H1 (cell line): Measurements from ENCODE around the gene TPSB2. TPM values are rescaled to one million over a fixed set of nuclear protein-coding genes. Genes with fewer than 3 reads are reported as not detected.
A peak's percentile ranks its signal among the peaks of the same experiment; 100 is the strongest.

Source experiments
- CTCF ChIA-PET: fragments of 300-600 bp; sonication (Branson Sonifier 250); formaldehyde crosslinking; loops from one replicate; lab custom pipeline; 2021; ENCODE audit not compliant: partially characterized antibody; lab: Charles Lee
- POLR2A ChIA-PET: fragments of 300-600 bp; sonication (Branson Sonifier 250); formaldehyde crosslinking; loops from one replicate; lab custom pipeline; 2021; ENCODE audit warnings: inconsistent platforms; ENCODE audit not compliant: partially characterized antibody; lab: Charles Lee
- DNase-seq, 2 experiments: peaks; one replicate each; pipeline versions ENCODE4 v3.0.0 to v3.0.0-alpha.2; 2010 to 2022; ENCODE audit warnings: low spot score in 2 of 2, low read depth in 1 of 2, mixed read lengths in 1 of 2
- FAIRE-seq: peaks from 2 replicates; lab custom pipeline; 2011; peaks lifted over from hg19 to GRCh38; lab: Jason Lieb, UNC
- H2AFZ ChIP-seq: 2 replicates; pipeline ENCODE4 v1.8.1; 2012; ENCODE audit warnings: low read length, inconsistent platforms
- H2AK5ac ChIP-seq: 2 replicates; pipeline ENCODE4 v1.6.1; 2013; ENCODE audit warnings: low read depth, low read length
- H2BK120ac ChIP-seq: replicated peaks from 2 replicates; pipeline ENCODE3; 2013; ENCODE audit warnings: low read depth, low read length, inconsistent platforms
- H2BK12ac ChIP-seq: 2 replicates; pipeline ENCODE4 v1.6.1; 2013; ENCODE audit warnings: low read depth, low read length
- H2BK15ac ChIP-seq: 2 replicates; pipeline ENCODE4 v1.6.1; 2013; ENCODE audit warnings: low read length
- H2BK20ac ChIP-seq: 2 replicates; pipeline ENCODE4 v1.6.1; 2013; ENCODE audit warnings: low read length
- H2BK5ac ChIP-seq: 2 replicates; pipeline ENCODE4 v1.6.1; 2013; ENCODE audit warnings: low read depth, low read length
- H3K14ac ChIP-seq: 2 replicates; pipeline ENCODE4 v1.6.1; 2013; ENCODE audit warnings: inconsistent platforms; ENCODE audit not compliant: insufficient read length
- H3K18ac ChIP-seq: 2 replicates; pipeline ENCODE4 v1.6.1; 2013; ENCODE audit warnings: low read length; ENCODE audit errors: extremely low read depth
- H3K23ac ChIP-seq: 2 replicates; pipeline ENCODE4 v1.6.1; 2013; ENCODE audit warnings: inconsistent platforms; ENCODE audit not compliant: insufficient read length
- H3K23me2 ChIP-seq: 2 replicates; pipeline ENCODE4 v1.6.1; 2013; ENCODE audit warnings: low read depth, low read length
- H3K27ac ChIP-seq: 2 replicates; pipeline ENCODE4 v1.6.1; 2011; ENCODE audit warnings: low read depth, low read length, inconsistent platforms
- H3K27me3 ChIP-seq, 4 experiments: replicated peaks in 1 of 4; 1 replicate in 1 of 4; 2 replicates in 3 of 4; pipeline versions ENCODE4 v1.6.1 to v1.8.1; 2011 to 2013; ENCODE audit warnings: low read length in 3 of 4, mild to moderate bottlenecking in 3 of 4, inconsistent platforms in 2 of 4, mixed read lengths in 2 of 4, moderate library complexity in 1 of 4; ENCODE audit not compliant: control insufficient read depth in 3 of 4, insufficient read depth in 3 of 4; ENCODE audit errors: extremely low read depth in 1 of 4
- H3K36me3 ChIP-seq, 4 experiments: 2 replicates each; pipeline versions ENCODE4 v1.6.1 to v1.8.1; 2011 to 2013; ENCODE audit warnings: mild to moderate bottlenecking in 4 of 4, low read length in 3 of 4, moderate library complexity in 2 of 4, control low read depth in 1 of 4, inconsistent platforms in 1 of 4; ENCODE audit not compliant: insufficient read depth in 4 of 4, control insufficient read depth in 2 of 4
- H3K4ac ChIP-seq: replicated peaks from 2 replicates; pipeline ENCODE3; 2013; ENCODE audit warnings: low read length, low read depth, mixed read lengths, inconsistent platforms; ENCODE audit not compliant: insufficient read length
- H3K4me1 ChIP-seq, 4 experiments: replicated peaks in 1 of 4; 1 replicate in 1 of 4; 2 replicates in 3 of 4; pipeline versions ENCODE4 v1.6.1 to v1.8.1; 2011 to 2013; ENCODE audit warnings: low read length in 3 of 4, inconsistent platforms in 2 of 4, mixed read lengths in 1 of 4; ENCODE audit not compliant: insufficient read depth in 4 of 4, control insufficient read depth in 3 of 4
- H3K4me2 ChIP-seq, 2 experiments: 2 replicates each; pipeline versions ENCODE4 v1.6.1 to v1.8.1; 2011 to 2013; ENCODE audit warnings: low read depth in 2 of 2, low read length in 2 of 2, control low read depth in 1 of 2, inconsistent platforms in 1 of 2, mild to moderate bottlenecking in 1 of 2; ENCODE audit not compliant: insufficient read depth in 1 of 2
- H3K4me3 ChIP-seq, 4 experiments: fragments of 200-600, 300-600 bp in 1 of 4; sonication (generic), shearing (Covaris generic), sonication (Bioruptor Twin) in 1 of 4; 2 replicates each; pipeline versions ENCODE4 v1.5.1 to v1.8.1; 2011 to 2016; ENCODE audit warnings: low read length in 4 of 4, low read depth in 3 of 4, control low read depth in 2 of 4, inconsistent platforms in 2 of 4, mild to moderate bottlenecking in 2 of 4, mixed read lengths in 1 of 4, moderate library complexity in 1 of 4; ENCODE audit not compliant: insufficient read depth in 2 of 4; ENCODE audit errors: extremely low read depth in 1 of 4
- H3K56ac ChIP-seq: replicated peaks from 2 replicates; pipeline ENCODE3; 2013; ENCODE audit warnings: low read depth, mild to moderate bottlenecking, mixed read lengths, low read length, inconsistent platforms; ENCODE audit not compliant: insufficient read length
- H3K79me1 ChIP-seq: 2 replicates; pipeline ENCODE4 v1.6.1; 2013; ENCODE audit warnings: low read depth, low read length, control low read depth
- H3K79me2 ChIP-seq, 2 experiments: 2 replicates each; pipeline versions ENCODE4 v1.6.1 to v1.8.1; 2012 to 2013; ENCODE audit warnings: low read length in 2 of 2, mild to moderate bottlenecking in 2 of 2, inconsistent platforms in 1 of 2; ENCODE audit not compliant: insufficient read depth in 2 of 2, control insufficient read depth in 1 of 2
- H3K9ac ChIP-seq, 4 experiments: replicated peaks in 1 of 4; 1 replicate in 1 of 4; 2 replicates in 3 of 4; pipeline versions ENCODE4 v1.6.1 to v1.8.1; 2011 to 2013; ENCODE audit warnings: low read depth in 3 of 4, low read length in 3 of 4, control low read depth in 2 of 4, mild to moderate bottlenecking in 2 of 4, moderate library complexity in 2 of 4, inconsistent platforms in 1 of 4; ENCODE audit errors: extremely low read depth in 1 of 4
- H3K9me3 ChIP-seq, 2 experiments: 2 replicates each; pipeline versions ENCODE4 v1.6.1 to v1.8.1; 2012 to 2013; ENCODE audit warnings: mild to moderate bottlenecking in 2 of 2, moderate library complexity in 2 of 2, control low read depth in 1 of 2, inconsistent platforms in 1 of 2, low read depth in 1 of 2, low read length in 1 of 2, mixed read lengths in 1 of 2; ENCODE audit not compliant: insufficient read depth in 2 of 2
- H4K20me1 ChIP-seq, 2 experiments: replicated peaks in 1 of 2; 2 replicates each; pipeline versions ENCODE3 to v1.8.1; 2011 to 2013; ENCODE audit warnings: inconsistent platforms in 2 of 2, low read length in 2 of 2, mild to moderate bottlenecking in 1 of 2; ENCODE audit not compliant: insufficient read depth in 2 of 2, control insufficient read depth in 1 of 2
- H4K5ac ChIP-seq: 2 replicates; pipeline ENCODE4 v1.6.1; 2013; ENCODE audit warnings: low read length, low read depth, mixed read lengths, inconsistent platforms; ENCODE audit not compliant: insufficient read length
- H4K8ac ChIP-seq: 2 replicates; pipeline ENCODE4 v1.8.0; 2013; ENCODE audit warnings: mild to moderate bottlenecking, moderate library complexity, low read length, inconsistent platforms; ENCODE audit not compliant: insufficient read depth; ENCODE audit errors: extremely low read depth
- H4K91ac ChIP-seq: replicated peaks from 2 replicates; pipeline ENCODE3; 2013; ENCODE audit warnings: low read length, mixed read lengths, inconsistent platforms; ENCODE audit not compliant: insufficient read length
- GABPA ChIP-seq: IDR thresholded peaks from 2 replicates; pipeline ENCODE4 v1.6.1; 2011; ENCODE audit warnings: mild to moderate bottlenecking, low read length, moderate library complexity, borderline replicate concordance; ENCODE audit not compliant: insufficient read depth
- MAX ChIP-seq: IDR thresholded peaks from 2 replicates; pipeline ENCODE4 v1.6.1; 2012; ENCODE audit warnings: inconsistent platforms
- POU5F1 ChIP-seq: IDR thresholded peaks from 2 replicates; pipeline ENCODE4 v1.6.1; 2011; ENCODE audit warnings: low read depth, mild to moderate bottlenecking, low read length, moderate library complexity
- SIN3A ChIP-seq, 2 experiments: IDR thresholded peaks in 1 of 2; conservative IDR thresholded peaks in 1 of 2; 2 replicates each; pipeline ENCODE4 v1.6.1; 2011 to 2012; ENCODE audit warnings: low read length in 2 of 2, improper control_type of control experiment in 1 of 2, low read depth in 1 of 2, mild to moderate bottlenecking in 1 of 2
- WGBS, 2 experiments: shearing (Covaris generic) in 1 of 2; methylation state at CpG; one replicate each; pipeline versions ENCODE4 v1.1.6 to v1.1.7; 2013 to 2015; ENCODE audit warnings: low lambda C conversion rate in 2 of 2, mixed read lengths in 2 of 2, inconsistent platforms in 1 of 2, low coverage in 1 of 2, missing lambda C conversion rate in 1 of 2; ENCODE audit not compliant: insufficient replicate concordance in 2 of 2, insufficient coverage in 1 of 2, insufficient read length in 1 of 2; ENCODE audit errors: extremely low coverage in 1 of 2, missing lambda C conversion rate in 1 of 2; 5-methylcytosine and 5-hydroxymethylcytosine counted together
- polyA plus RNA-seq, 7 experiments: library from polyadenylated mRNA; depleted of rRNA in 3 of 7; stranded (reverse) in 5 of 7; unstranded in 2 of 7; fragments of >200 nt in 5 of 7; fragments of 200-250 nt in 2 of 7; gene quantifications; 1 replicate in 5 of 7; 2 replicates in 1 of 7; 4 replicates in 1 of 7; pipeline versions ENCODE4 v1.2.1 to v1.2.3, GENCODE V29; 2011 to 2013; ENCODE audit warnings: missing spikeins in 2 of 7, mixed read lengths in 2 of 7
- total RNA-seq: library from RNA; stranded (reverse); fragmentation: NEBNext Ultra II Directional; extraction: Animal tissue kit (Norgen Biotek cat#: 25700); gene quantifications from 2 replicates; pipeline ENCODE4 v1.2.1, GENCODE V29; 2021

The TPSB2 gene
- total and polyA plus RNA-seq, 2 of the 8 experiments (the other 6 are each of a cell fraction or from before 2014, with no cell fraction given): 0.08 TPM; not detected in 1

DNA sequence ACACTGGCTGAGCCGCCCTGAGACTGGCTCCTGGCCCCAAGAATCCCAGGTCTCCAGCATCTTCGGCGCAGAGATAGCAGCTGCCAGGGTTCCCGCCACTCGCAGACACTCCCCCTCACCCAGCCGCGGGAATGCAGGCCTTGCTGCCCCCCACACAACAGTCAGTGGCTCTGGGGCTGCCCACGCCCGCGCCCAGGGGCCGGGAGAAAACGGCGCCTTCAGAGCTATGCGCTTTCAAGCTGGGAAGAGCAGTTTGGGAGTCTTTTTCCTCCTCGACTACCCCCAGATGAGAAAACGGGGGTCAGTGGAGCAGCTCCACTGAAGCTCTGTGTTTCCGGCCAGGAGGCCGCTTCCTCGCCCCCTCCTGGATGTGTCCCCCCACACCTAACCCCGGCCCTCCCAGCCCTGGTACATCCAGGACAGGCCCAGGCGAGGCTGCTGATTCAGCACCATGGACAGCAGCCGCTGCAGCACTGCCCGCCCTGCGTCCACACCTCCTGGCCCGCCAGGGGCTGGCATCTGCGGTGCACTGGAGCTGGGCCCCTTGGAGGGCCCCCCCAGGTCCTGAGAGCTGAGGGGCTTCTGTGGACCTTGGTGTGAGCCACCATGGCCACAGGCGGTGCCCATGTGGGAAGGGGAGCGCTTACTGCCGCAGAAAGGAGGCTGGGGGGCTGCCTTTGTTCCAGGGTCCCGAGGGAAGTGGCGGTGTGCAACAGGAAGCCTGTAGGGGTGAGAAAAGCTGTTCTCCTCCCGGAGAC is 41.4 kb downstream of the TPSB2 start:
- H3K23me2 ChIP-seq: no peaks in the 10 kb centered on the region
- H3K18ac ChIP-seq: no peak overlapping the region
- H3K27ac ChIP-seq: no peak overlapping the region
- TF ChIP-seq MAX: 0 out of 2 replicates have a peak, but pooled peaks have one; percentile 25
- no peak for TF ChIP-seq POU5F1
- peak in 1 of 2 experiments; percentile 73; a peak in 2 of 4 replicates for TF ChIP-seq SIN3A (conservative IDR thresholded peaks at IDR 0.05 in 1 of 2, IDR thresholded peaks at IDR 0.05 in 1 of 2; ENCODE audit: low read depth in 1 of 2, low read length in 2 of 2)
- TF ChIP-seq GABPA: peak; percentile 82; the same call in 1 of the 2 replicates
- TF ChIP-seq, all 59 proteins: peak for 3
- Histone ChIP-seq H3K36me3 (no peaks in the 10 kb centered on the region), H3K4ac (no peak overlapping the region), H3K56ac (no peak overlapping the region), H3K9ac (no peak overlapping the region), H2BK20ac (no peak overlapping the region), H4K8ac (no peak overlapping the region), H4K5ac (no peak overlapping the region), H2BK15ac (no peak overlapping the region), H3K79me2 (peaks cover 0 to 3% of the 10 kb centered on the region in 2 experiments; a peak in 1 of 4 replicates), H2AFZ (no peak overlapping the region), H3K27me3 (no peaks in the 10 kb centered on the region), H3K4me3 (no peak overlapping the region), H2BK12ac (no peak overlapping the region), H3K23ac (no peak overlapping the region), H4K20me1 (peaks cover 17 to 44% of the 10 kb centered on the region in 2 experiments), H3K79me1 (peaks cover 7% of the 10 kb centered on the region), H2BK5ac (no peak overlapping the region), H2AK5ac (no peak overlapping the region), H3K4me2 (no peak overlapping the region), H3K4me1 (peaks cover 0 to 7% (median 0%) of the 10 kb centered on the region in 4 experiments; a peak in 2 of 7 replicates), H3K14ac (no peak overlapping the region), H3K9me3 (no peaks in the 10 kb centered on the region), H4K91ac (no peak overlapping the region), H2BK120ac (no peak overlapping the region)
- ChIA-PET POLR2A (no interaction called here), CTCF (interaction anchor here (0.6 to 1.7 kb wide), 6 partner anchors 17 to 85 kb away, joined by 3 to 6 read pairs (median 4); no protein-coding TSS in a partner anchor)
- DNase-seq: peak; percentile 17 to 85
- WGBS, 2 experiments: 86% methylated on average over 20 of the region's 32 CpGs; no CpG with 5 or more reads in 1 of the 2 experiments
- no peak for FAIRE-seq
